ENCODE data around the gene ILF2.

The ILF2 gene

GRCh38 chr1:153633754-153634665 is 36.8 kb downstream of the ILF2 start, which contains the start of gene CHTOP:
TSS of gene CHTOP (plus strand) at chr1:153634066. CDS start at chr1:153636589, 2,523 bp downstream.
- H3K27ac ChIP-seq (replicated peaks; ENCODE audit: low read length): peak within 1 kb of the TSS; percentile 100
- peaks cover 3% of the 10 kb centered on the region for H3K79me1 ChIP-seq (ENCODE audit: low read depth, low read length)
- H2BK5ac ChIP-seq (ENCODE audit: low read length): peak within 1 kb of the TSS; percentile 100
- peak within 1 kb of the TSS; percentile 100 for H3K18ac ChIP-seq (ENCODE audit: low read length)
- H3K9ac ChIP-seq (ENCODE audit: low read depth, low read length, poor library complexity): peak within 1 kb of the TSS; percentile 100
- peak within 1 kb of the TSS; percentile 100 for H2AK5ac ChIP-seq (ENCODE audit: low read depth, low read length)
- H3K9me3 ChIP-seq (replicated peaks in 1 of 2; ENCODE audit: control insufficient read depth in 2 of 2, insufficient read depth in 1 of 2, low read depth in 1 of 2, low read length in 2 of 2): peaks cover 0 to 13% of the 10 kb centered on the region in 2 donors
- H3K27me3 ChIP-seq (ENCODE audit: control insufficient read depth in 3 of 3, insufficient read depth in 3 of 3, low read depth in 1 of 3, low read length in 3 of 3): no peaks in the 10 kb centered on the region
- no peak within 1 kb of the TSS for H2BK12ac ChIP-seq (ENCODE audit: low read length)
- DNase-seq (ENCODE audit: low spot score): peak; percentile 98
- peaks cover 15 to 41% of the 10 kb centered on the region in 2 donors for H3K36me3 ChIP-seq (replicated peaks in 1 of 2; ENCODE audit: control insufficient read depth in 2 of 2, insufficient read depth in 2 of 2, low read length in 2 of 2)
- peak within 1 kb of the TSS; percentile 84 for H4K8ac ChIP-seq (ENCODE audit: low read depth, low read length)
- peak within 1 kb of the TSS; percentile 82 for H2BK15ac ChIP-seq (ENCODE audit: low read length)
- H4K91ac ChIP-seq (ENCODE audit: low read depth, low read length, poor library complexity): peak within 1 kb of the TSS; percentile 100
- peak within 1 kb of the TSS; percentile 97 for H3K23ac ChIP-seq (ENCODE audit: low read depth, low read length, poor library complexity)
- peak within 1 kb of the TSS; percentile 80 to 91 for H3K4me3 ChIP-seq (ENCODE audit: low read length in 2 of 2)
- no CpG with 5 or more reads among the region's 65 CpGs for WGBS, 2 donors (ENCODE audit: extremely low coverage in 2 of 2, insufficient read length in 2 of 2, insufficient replicate concordance in 1 of 2)
- H3K4me1 ChIP-seq (ENCODE audit: control insufficient read depth in 2 of 2, insufficient read depth in 1 of 2, low read depth in 1 of 2, low read length in 2 of 2): peaks cover 1 to 8% of the 10 kb centered on the region in 2 donors
- peak within 1 kb of the TSS; percentile 57 for H2BK120ac ChIP-seq (ENCODE audit: low read depth, low read length)
- H3K4me2 ChIP-seq (ENCODE audit: insufficient read depth, low read length, poor library complexity, severe bottlenecking): peak within 1 kb of the TSS; percentile 74
- peak within 1 kb of the TSS; percentile 80 for H2AFZ ChIP-seq (ENCODE audit: low read length)
- H3K4ac ChIP-seq (ENCODE audit: low read length): peak within 1 kb of the TSS; percentile 100
- H3K14ac ChIP-seq (ENCODE audit: low read length): peak within 1 kb of the TSS; percentile 99

- peaks cover 13 to 33% of the 10 kb centered on the region in 2 donors for H3K36me3 ChIP-seq (replicated peaks in 1 of 2; ENCODE audit: control insufficient read depth in 2 of 2, insufficient read depth in 2 of 2, low read length in 2 of 2)
- H3K9ac ChIP-seq (ENCODE audit: low read depth, low read length, poor library complexity): no peak overlapping the region
- WGBS, 2 donors (ENCODE audit: extremely low coverage in 2 of 2, insufficient read length in 2 of 2, insufficient replicate concordance in 1 of 2): no CpG with 5 or more reads among the region's 18 CpGs
- H3K4me3 ChIP-seq (ENCODE audit: low read length in 2 of 2): peak overlapping the region in 1 of 2 donors; percentile 80
- no peaks in the 10 kb centered on the region for H3K27me3 ChIP-seq (ENCODE audit: control insufficient read depth in 3 of 3, insufficient read depth in 3 of 3, low read depth in 1 of 3, low read length in 3 of 3)
- no peak overlapping the region for H2BK15ac ChIP-seq (ENCODE audit: low read length)
- no peak overlapping the region for H3K4me2 ChIP-seq (ENCODE audit: insufficient read depth, low read length, poor library complexity, severe bottlenecking)
- H2BK120ac ChIP-seq (ENCODE audit: low read depth, low read length): no peak overlapping the region
- no peak overlapping the region for H3K4ac ChIP-seq (ENCODE audit: low read length)
- peak overlapping the region; percentile 100 for H2BK5ac ChIP-seq (ENCODE audit: low read length)
- no peak overlapping the region for H2BK12ac ChIP-seq (ENCODE audit: low read length)
- no peak overlapping the region for H3K23ac ChIP-seq (ENCODE audit: low read depth, low read length, poor library complexity)
- H3K9me3 ChIP-seq (replicated peaks in 1 of 2; ENCODE audit: control insufficient read depth in 2 of 2, insufficient read depth in 1 of 2, low read depth in 1 of 2, low read length in 2 of 2): peaks cover 0 to 13% of the 10 kb centered on the region in 2 donors
- peak overlapping the region; percentile 78 for H2AFZ ChIP-seq (ENCODE audit: low read length)
- H3K14ac ChIP-seq (ENCODE audit: low read length): no peak overlapping the region
- no peak overlapping the region for H4K91ac ChIP-seq (ENCODE audit: low read depth, low read length, poor library complexity)
- peaks cover 3 to 8% of the 10 kb centered on the region in 2 donors for H3K4me1 ChIP-seq (ENCODE audit: control insufficient read depth in 2 of 2, insufficient read depth in 1 of 2, low read depth in 1 of 2, low read length in 2 of 2)
- no peak overlapping the region for H4K8ac ChIP-seq (ENCODE audit: low read depth, low read length)
- H3K79me1 ChIP-seq (ENCODE audit: low read depth, low read length): peaks cover 3% of the 10 kb centered on the region
- H2AK5ac ChIP-seq (ENCODE audit: low read depth, low read length): peak overlapping the region; percentile 5
- DNase-seq (ENCODE audit: low spot score): no peak
- H3K18ac ChIP-seq (ENCODE audit: low read length): peak overlapping the region; percentile 5
- H3K27ac ChIP-seq (replicated peaks; ENCODE audit: low read length): no peak overlapping the region
These were observed 37.5 kb downstream of the ILF2 start for GRCh38 chr1:153633161-153633753.

GRCh38 chr1:153631047-153632022 is 39.5 kb downstream of the ILF2 start:
- Histone ChIP-seq H3K36me3 (replicated peaks in 1 of 2; ENCODE audit: control insufficient read depth in 2 of 2, insufficient read depth in 2 of 2, low read length in 2 of 2) (peaks cover 1 to 14% of the 10 kb centered on the region in 2 donors), H2BK5ac (ENCODE audit: low read length) (no peak overlapping the region), H2BK120ac (ENCODE audit: low read depth, low read length) (no peak overlapping the region), H3K9ac (ENCODE audit: low read depth, low read length, poor library complexity) (no peak overlapping the region), H4K8ac (ENCODE audit: low read depth, low read length) (no peak overlapping the region), H2BK15ac (ENCODE audit: low read length) (no peak overlapping the region), H3K4me3 (ENCODE audit: low read length in 2 of 2) (no peak overlapping the region), H3K4ac (ENCODE audit: low read length) (no peak overlapping the region), H3K4me2 (ENCODE audit: insufficient read depth, low read length, poor library complexity, severe bottlenecking) (no peak overlapping the region), H3K23ac (ENCODE audit: low read depth, low read length, poor library complexity) (no peak overlapping the region), H3K9me3 (replicated peaks in 1 of 2; ENCODE audit: control insufficient read depth in 2 of 2, insufficient read depth in 1 of 2, low read depth in 1 of 2, low read length in 2 of 2) (peaks cover 0 to 12% of the 10 kb centered on the region in 2 donors), H3K27ac (replicated peaks; ENCODE audit: low read length) (no peak overlapping the region), H3K79me1 (ENCODE audit: low read depth, low read length) (peaks cover under 1% of the 10 kb centered on the region), H2BK12ac (ENCODE audit: low read length) (no peak overlapping the region), H3K27me3 (ENCODE audit: control insufficient read depth in 3 of 3, insufficient read depth in 3 of 3, low read depth in 1 of 3, low read length in 3 of 3) (no peaks in the 10 kb centered on the region), H2AK5ac (ENCODE audit: low read depth, low read length) (no peak overlapping the region), H3K14ac (ENCODE audit: low read length) (no peak overlapping the region), H2AFZ (ENCODE audit: low read length) (no peak overlapping the region), H3K18ac (ENCODE audit: low read length) (no peak overlapping the region), H4K91ac (ENCODE audit: low read depth, low read length, poor library complexity) (no peak overlapping the region), H3K4me1 (ENCODE audit: control insufficient read depth in 2 of 2, insufficient read depth in 1 of 2, low read depth in 1 of 2, low read length in 2 of 2) (peaks cover 13 to 18% of the 10 kb centered on the region in 2 donors)
- DNase-seq (ENCODE audit: low spot score): no peak
- no CpG with 5 or more reads among the region's 10 CpGs for WGBS, 2 donors (ENCODE audit: extremely low coverage in 2 of 2, insufficient read length in 2 of 2, insufficient replicate concordance in 1 of 2)

Data from neuronal stem cell (in vitro differentiated cells).